ENCODE results near the gene MYOZ1. TPM values are rescaled to one million over a fixed set of nuclear protein-coding genes. Genes with fewer than 3 reads are reported as not detected.
A peak's percentile ranks its signal among the peaks of the same experiment; 100 is the strongest.

The MYOZ1 gene
- total and polyA plus RNA-seq, 2 of the 8 experiments (the other 6 are each of a cell fraction or from before 2014, with no cell fraction given), result 2.6 to 3.3 TPM

DNA sequence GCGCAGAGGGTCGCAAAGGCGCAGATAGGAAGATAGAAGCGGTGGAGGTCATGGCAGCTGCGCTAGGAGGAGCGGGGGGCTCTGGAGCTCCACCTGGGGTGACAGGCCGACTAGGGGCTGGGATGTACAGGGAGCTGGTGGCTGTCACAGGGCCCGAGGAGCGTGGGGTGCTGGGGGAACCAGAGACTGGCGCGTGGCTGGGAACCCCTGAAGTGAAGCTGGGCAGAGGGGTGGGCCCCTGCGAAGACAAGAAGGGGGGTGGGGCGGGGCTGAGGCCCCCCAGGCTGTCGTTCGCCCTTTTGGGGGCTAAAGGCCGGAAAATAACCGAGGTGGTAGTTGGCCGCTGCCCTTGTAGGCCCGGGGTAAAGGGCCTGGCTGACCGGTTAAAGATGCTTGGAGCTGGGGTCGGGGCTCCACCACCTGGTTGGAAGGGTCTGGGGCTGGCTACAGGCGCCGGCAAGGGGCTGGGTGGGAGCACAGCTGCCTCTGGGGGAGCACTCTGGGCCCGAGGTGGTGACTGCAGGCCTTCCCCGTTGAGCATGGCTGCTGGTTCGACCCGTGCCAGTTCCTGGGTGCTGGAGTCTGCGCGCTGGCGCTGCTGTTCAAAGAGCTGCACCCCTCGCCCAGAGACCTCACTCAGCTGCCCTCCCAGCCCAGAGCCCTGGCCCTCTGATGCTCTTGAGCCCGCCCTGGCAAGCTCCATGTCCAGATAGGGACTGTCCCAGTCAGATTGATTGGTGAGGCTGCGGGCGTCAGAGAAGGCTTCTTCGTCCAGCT is 6.8 kb upstream of the MYOZ1 start:
- 52% methylated on average over 34 of the region's 35 CpGs; no CpG with 5 or more reads in 1 of the 2 experiments for WGBS, 2 experiments (ENCODE audit: extremely low coverage in 1 of 2, insufficient coverage in 1 of 2, insufficient read length in 1 of 2, insufficient replicate concordance in 2 of 2, low coverage in 1 of 2, low lambda C conversion rate in 2 of 2, missing lambda C conversion rate in 1 of 2)
- TF ChIP-seq BACH1 (IDR thresholded peaks at IDR 0.05; ENCODE audit: low read length) (no peak), RAD21 (IDR thresholded peaks at IDR 0.05 in 1 of 2, conservative IDR thresholded peaks at IDR 0.05 in 1 of 2; ENCODE audit: low read depth in 2 of 2, low read length in 2 of 2) (peak; percentile 3 to 37; a peak in 1 of 4 replicates), RBBP5 (IDR thresholded peaks at IDR 0.05; ENCODE audit: borderline replicate concordance, low read depth, low read length) (no peak)
- TF ChIP-seq, protein P1, sequence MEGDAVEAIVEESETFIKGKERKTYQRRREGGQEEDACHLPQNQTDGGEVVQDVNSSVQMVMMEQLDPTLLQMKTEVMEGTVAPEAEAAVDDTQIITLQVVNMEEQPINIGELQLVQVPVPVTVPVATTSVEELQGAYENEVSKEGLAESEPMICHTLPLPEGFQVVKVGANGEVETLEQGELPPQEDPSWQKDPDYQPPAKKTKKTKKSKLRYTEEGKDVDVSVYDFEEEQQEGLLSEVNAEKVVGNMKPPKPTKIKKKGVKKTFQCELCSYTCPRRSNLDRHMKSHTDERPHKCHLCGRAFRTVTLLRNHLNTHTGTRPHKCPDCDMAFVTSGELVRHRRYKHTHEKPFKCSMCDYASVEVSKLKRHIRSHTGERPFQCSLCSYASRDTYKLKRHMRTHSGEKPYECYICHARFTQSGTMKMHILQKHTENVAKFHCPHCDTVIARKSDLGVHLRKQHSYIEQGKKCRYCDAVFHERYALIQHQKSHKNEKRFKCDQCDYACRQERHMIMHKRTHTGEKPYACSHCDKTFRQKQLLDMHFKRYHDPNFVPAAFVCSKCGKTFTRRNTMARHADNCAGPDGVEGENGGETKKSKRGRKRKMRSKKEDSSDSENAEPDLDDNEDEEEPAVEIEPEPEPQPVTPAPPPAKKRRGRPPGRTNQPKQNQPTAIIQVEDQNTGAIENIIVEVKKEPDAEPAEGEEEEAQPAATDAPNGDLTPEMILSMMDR (IDR thresholded peaks at IDR 0.05; ENCODE audit: control extremely low read depth in 1 of 3, insufficient read depth in 1 of 3, low read depth in 1 of 3, low read length in 3 of 3), result peak in 1 of 3 experiments; percentile 0; a peak in 1 of 4 replicates
- no peaks in the 10 kb centered on the region for H3K79me2 ChIP-seq (ENCODE audit: control insufficient read depth in 1 of 2, insufficient read depth in 2 of 2, low read length in 2 of 2)
- H4K91ac ChIP-seq (replicated peaks; ENCODE audit: insufficient read length, low read length), result no peak overlapping the region
- no peak overlapping the region for H2BK15ac ChIP-seq (ENCODE audit: low read length)
- no peak overlapping the region for H3K23ac ChIP-seq (ENCODE audit: insufficient read length)
- no peak overlapping the region; the same call in 1 of the 2 replicates for H2AFZ ChIP-seq (ENCODE audit: low read length)
- H4K20me1 ChIP-seq (replicated peaks in 1 of 2; ENCODE audit: control insufficient read depth in 1 of 2, insufficient read depth in 2 of 2, low read length in 2 of 2), result peaks cover 0 to 2% of the 10 kb centered on the region in 2 experiments
- no peak overlapping the region for H3K14ac ChIP-seq (ENCODE audit: insufficient read length)
- no peak overlapping the region for H2BK12ac ChIP-seq (ENCODE audit: low read depth, low read length)
- no peak overlapping the region for H3K18ac ChIP-seq (ENCODE audit: extremely low read depth, low read length)
- POLR2A ChIA-PET (ENCODE audit: partially characterized antibody), result interaction anchor here (0.7 to 3.0 kb wide), 12 partner anchors 9 to 401 kb away, joined by 3 to 13 read pairs (median 4); partner anchors contain the start of genes DNAJC9 and USP54
- H3K27me3 ChIP-seq (replicated peaks in 1 of 4; ENCODE audit: control insufficient read depth in 3 of 4, extremely low read depth in 1 of 4, insufficient read depth in 3 of 4, low read length in 3 of 4), result no peaks in the 10 kb centered on the region
- H3K4me3 ChIP-seq (ENCODE audit: extremely low read depth in 1 of 4, insufficient read depth in 2 of 4, low read depth in 3 of 4, low read length in 4 of 4), result peak overlapping the region; percentile 52 to 87 (median 73)
- H3K4me2 ChIP-seq (ENCODE audit: insufficient read depth in 1 of 2, low read depth in 2 of 2, low read length in 2 of 2), result peak overlapping the region; percentile 80 to 84
- no peaks in the 10 kb centered on the region for H3K36me3 ChIP-seq (ENCODE audit: control insufficient read depth in 2 of 4, insufficient read depth in 4 of 4, low read length in 3 of 4)
- no peaks in the 10 kb centered on the region for H3K9me3 ChIP-seq (ENCODE audit: insufficient read depth in 2 of 2, low read depth in 1 of 2, low read length in 1 of 2)
- peak overlapping the region in 3 of 4 experiments; percentile 35 to 56 (median 56); a peak in 5 of 7 replicates for H3K9ac ChIP-seq (replicated peaks in 1 of 4; ENCODE audit: extremely low read depth in 1 of 4, low read depth in 3 of 4, low read length in 3 of 4)
- H3K27ac ChIP-seq (ENCODE audit: low read depth, low read length), result no peak overlapping the region
- peaks cover 9% of the 10 kb centered on the region; the same call in 1 of the 2 replicates for H3K23me2 ChIP-seq (ENCODE audit: low read depth, low read length)
- no peak overlapping the region for H4K5ac ChIP-seq (ENCODE audit: insufficient read length, low read depth, low read length)
- H2AK5ac ChIP-seq (ENCODE audit: low read depth, low read length), result no peak overlapping the region
- H2BK20ac ChIP-seq (ENCODE audit: low read length), result no peak overlapping the region
- H3K4me1 ChIP-seq (replicated peaks in 1 of 4; ENCODE audit: control insufficient read depth in 3 of 4, insufficient read depth in 4 of 4, low read length in 3 of 4), result peaks cover 0 to 15% (median 9%) of the 10 kb centered on the region in 4 experiments; a peak in 6 of 7 replicates
- H4K8ac ChIP-seq (ENCODE audit: extremely low read depth, insufficient read depth, low read length), result peak overlapping the region; percentile 81
- H3K79me1 ChIP-seq (ENCODE audit: low read depth, low read length), result no peaks in the 10 kb centered on the region
- no peak overlapping the region for H2BK120ac ChIP-seq (replicated peaks; ENCODE audit: low read depth, low read length)
- peak overlapping the region; percentile 35 for H3K56ac ChIP-seq (replicated peaks; ENCODE audit: insufficient read length, low read depth, low read length)
- DNase-seq (ENCODE audit: low read depth in 1 of 2, low spot score in 2 of 2) (no peak), FAIRE-seq (no peak)
- CTCF ChIA-PET (ENCODE audit: partially characterized antibody), result interaction anchor here (0.9 to 14.5 kb wide), 8 partner anchors 9 to 124 kb away, joined by 3 to 271 read pairs (median 3); a partner anchor contains a TSS
- no peak overlapping the region for H2BK5ac ChIP-seq (ENCODE audit: low read depth, low read length)
- H3K4ac ChIP-seq (replicated peaks; ENCODE audit: insufficient read length, low read depth, low read length), result no peak overlapping the region
